NCI-H128 (cell line): ENCODE data around the gene SARNP.
A peak's percentile ranks its signal among the peaks of the same experiment; 100 is the strongest.
"Not testable (repeated sequence)": the region's sequence is repeated elsewhere in the genome, so short reads cannot be mapped to it uniquely, and the experiment has no call there.

ENCODE experiments used
- DNase-seq: peaks from one replicate; lab custom pipeline; 2025; ENCODE audit not compliant: unreplicated experiment; lab: John Stamatoyannopoulos, UW

Gene SARNP, protein sequence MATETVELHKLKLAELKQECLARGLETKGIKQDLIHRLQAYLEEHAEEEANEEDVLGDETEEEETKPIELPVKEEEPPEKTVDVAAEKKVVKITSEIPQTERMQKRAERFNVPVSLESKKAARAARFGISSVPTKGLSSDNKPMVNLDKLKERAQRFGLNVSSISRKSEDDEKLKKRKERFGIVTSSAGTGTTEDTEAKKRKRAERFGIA

DNA sequence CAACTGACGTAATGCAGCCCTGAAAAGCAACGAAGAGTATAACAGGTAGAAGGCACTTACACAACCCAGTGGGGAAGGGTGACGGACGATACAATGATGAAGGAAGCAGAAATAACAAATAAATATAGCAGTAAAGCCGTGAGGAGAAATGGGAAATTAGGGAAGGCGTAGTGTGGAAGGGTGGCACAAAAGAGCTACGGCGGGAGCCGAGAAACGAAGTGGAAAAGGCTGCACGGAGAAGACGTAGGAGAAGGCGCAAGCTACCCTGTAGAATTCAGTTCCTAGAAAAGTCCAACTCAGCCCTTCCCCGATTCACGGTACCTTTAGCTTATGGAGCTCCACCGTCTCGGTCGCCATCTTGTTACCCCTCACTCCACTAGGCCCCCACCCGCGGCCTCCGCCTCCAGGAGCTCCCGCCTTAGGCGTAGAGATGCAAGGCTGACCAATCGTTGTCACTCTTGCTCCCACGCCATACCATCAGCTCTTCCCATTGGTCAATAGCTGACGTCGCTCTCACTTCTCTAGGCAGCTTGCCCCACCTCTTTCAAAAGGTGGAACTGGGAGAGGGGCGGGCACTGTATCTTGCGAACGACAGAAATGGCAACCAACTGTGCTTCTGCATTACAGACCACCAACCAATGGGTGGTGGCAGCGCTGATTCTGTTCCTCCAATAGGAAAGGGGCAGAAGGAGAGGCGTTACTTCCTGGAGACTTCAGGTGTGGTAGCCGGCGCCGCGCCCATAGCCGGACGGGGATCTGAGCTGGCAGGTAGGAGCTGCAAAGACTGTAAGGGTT lies at the start of gene SARNP, which contains the start of gene ORMDL2:
SARNP (minus strand) TSS at position 380 of the 795 bp plus-strand sequence; CDS start at position 357, 23 bp downstream.
ORMDL2 (plus strand) TSS at position 697 of the 795 bp plus-strand sequence. CDS start 959 bp downstream, outside the sequence.
- peak; percentile 98 for DNase-seq

DNA sequence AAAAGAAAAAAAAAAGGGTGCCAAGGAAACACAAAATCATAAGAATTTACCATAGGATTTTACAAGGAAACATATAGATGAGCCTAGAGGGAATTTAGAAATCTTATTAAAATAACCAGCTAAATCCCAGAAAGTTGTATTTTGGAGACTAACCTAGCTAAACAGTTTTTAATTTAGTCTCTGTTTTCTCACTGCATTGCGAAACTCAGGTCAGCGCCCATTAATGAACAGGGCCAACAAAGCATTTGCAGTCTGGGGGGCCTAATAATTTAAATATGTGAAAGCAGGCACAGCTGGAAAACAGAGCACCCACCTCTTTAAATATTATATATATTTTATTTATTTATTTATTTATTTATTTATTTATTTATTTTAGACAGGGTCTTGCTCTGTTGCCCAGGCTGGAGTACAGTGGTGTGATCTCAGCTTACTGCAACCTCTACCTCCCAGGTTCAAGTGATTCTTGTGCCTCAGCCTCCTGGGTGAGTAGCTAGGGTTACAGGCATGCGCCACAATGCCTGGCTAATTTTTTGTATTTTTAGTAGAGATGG lies 49.0 kb upstream of the SARNP start:
- not testable (repeated sequence) for DNase-seq

DNA sequence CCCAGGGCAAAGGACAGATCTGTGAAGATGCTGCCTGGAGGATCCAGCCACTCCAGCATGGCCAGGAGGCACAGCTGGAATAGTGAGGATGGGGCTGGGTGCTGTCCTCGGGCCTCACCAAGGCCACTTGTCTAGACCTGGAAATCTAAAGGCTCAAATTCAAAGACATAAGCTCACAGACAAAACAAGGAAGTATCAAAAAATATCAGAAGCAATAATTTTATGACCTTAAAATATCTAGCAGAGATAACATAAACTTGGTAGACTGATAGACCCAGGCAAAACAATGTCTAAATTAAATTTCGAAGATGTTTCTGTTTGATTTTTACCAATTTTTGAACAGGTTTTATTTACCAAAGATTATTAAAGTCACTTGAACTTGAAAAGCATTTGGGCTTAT lies 47.8 kb upstream of the SARNP start:
- no peak for DNase-seq

DNA sequence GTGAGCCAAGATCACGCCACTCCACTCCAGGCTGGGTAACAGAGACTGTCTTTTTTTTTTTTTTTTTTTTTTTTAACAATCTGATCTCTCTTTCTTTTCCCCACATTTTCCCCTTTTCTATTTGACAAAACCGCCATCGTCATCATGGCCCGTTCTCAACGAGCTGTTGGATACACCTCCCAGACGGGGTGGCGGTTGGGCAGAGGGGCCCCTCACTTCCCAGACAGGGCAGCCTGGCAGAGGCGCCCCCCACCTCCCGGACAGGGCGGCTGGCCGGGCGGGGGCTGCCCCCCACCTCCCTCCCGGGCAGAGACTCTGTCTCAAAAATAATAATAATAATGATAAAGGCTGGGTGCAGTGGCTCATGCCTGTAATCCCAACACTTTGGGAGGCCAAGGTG lies 45.4 kb upstream of the SARNP start:
- not testable (repeated sequence) for DNase-seq

DNA sequence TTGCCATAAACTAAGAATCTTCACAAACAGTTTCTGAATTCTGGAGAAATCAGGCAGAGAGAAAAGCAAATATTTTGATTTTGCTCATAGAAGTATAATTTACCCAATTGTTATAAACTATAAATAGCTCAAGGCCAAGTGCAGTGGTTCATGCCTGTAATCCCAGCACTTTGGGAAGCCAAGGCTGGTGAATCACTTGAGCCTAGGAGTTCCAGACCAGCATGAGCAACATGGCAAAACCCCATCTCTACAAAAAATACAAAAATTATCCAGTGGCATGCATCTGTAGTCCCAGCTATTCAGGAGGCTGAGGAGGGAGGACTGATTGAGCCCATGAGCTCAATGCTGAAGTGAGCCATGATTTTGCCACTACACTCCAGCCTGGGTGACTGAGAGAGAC lies 44.8 kb upstream of the SARNP start:
- DNase-seq = no peak

DNA sequence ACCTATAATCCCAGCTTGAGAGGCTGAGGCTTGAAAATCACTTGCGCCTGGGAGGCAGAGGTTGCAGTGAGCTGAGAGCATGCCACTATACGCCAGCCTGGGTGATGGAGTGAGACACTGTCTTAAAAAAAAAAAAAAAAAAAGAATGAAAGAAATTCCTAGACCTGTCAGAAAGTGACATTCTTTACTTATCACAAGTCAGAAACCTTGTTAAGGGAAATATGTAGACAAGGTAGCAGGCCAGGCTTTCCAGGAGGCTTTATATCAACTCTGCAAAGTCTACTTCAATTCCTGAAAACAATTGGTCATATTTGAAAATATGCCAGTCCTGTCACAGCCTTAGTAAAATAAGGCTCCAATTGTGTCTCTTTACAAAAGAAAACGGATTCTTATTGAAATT lies 44.3 kb upstream of the SARNP start:
- no peak for DNase-seq

DNA sequence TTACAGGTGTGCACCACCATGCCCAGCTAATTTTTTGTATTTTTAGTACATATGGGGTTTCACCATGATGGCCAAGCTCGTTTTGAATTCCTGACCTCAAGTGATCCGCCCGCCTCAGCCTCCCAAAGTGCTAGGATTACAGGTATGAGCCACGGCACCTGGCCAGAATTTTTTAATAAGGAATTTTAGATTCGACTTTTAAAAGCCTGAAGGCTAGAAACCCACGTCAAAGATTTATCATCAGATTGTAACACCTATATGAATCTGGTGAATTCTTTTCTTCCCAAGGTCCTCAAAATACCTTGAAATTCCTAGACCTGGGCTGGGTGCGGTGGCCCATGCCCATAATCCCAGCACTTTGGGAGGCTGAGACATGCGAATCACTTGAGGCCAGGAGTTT lies 43.9 kb upstream of the SARNP start:
- DNase-seq = no peak

DNA sequence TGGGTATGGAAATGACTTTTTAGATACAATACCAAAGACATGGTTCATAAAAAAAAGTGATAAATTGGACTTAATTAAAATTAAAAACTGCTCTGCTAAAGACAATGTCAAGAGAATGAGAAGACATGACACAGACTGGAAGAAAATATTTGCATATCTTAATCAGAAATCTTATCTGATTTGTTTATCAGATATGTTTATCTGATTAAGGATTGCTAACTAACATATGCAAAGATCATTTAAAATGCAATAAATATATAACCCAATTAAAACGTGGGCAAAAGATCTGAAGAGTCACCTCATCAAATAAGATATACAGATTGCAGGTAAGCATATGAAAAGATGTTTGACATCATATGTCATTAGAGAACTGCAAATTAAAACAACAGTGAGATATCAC lies 35.2 kb upstream of the SARNP start:
- no peak for DNase-seq

DNA sequence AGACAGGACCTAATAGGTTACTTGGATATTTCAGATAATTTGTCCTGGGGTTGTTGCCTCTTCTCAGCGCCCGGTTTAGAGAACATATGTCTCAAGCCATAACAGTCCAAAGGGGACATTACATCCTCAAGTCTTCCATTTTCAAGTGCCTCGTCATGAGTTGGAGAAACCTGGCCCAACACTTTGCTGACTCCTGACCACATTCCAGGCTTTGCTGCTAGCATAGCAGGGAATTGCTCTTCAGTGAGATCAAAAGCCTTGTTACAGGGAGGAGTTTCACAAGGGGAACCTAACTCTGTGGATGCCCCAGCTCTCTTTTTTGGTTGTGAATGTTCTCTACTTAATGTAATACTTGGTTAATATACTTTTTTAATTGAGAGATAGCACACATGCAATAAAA lies 33.4 kb upstream of the SARNP start:
- DNase-seq = no peak

DNA sequence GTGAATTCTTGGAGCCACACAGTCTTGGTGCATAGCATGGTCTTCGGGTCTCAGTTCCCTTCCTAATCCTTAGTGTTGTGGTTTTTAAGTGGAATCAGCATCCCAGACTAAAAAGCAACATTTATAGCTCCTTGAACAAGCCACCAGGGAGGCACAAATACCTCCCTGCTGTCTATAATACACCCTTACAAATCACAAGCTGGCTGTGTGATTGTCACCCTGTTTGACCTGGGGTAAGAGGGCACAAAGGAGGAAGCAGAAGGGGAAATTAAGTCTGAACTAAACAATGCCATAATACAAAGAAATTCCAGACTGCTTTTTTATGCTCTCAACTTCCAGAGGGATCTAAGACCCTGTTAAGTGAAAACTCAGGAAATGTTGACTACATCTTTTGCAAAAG lies 32.9 kb upstream of the SARNP start:
- no peak for DNase-seq

DNA sequence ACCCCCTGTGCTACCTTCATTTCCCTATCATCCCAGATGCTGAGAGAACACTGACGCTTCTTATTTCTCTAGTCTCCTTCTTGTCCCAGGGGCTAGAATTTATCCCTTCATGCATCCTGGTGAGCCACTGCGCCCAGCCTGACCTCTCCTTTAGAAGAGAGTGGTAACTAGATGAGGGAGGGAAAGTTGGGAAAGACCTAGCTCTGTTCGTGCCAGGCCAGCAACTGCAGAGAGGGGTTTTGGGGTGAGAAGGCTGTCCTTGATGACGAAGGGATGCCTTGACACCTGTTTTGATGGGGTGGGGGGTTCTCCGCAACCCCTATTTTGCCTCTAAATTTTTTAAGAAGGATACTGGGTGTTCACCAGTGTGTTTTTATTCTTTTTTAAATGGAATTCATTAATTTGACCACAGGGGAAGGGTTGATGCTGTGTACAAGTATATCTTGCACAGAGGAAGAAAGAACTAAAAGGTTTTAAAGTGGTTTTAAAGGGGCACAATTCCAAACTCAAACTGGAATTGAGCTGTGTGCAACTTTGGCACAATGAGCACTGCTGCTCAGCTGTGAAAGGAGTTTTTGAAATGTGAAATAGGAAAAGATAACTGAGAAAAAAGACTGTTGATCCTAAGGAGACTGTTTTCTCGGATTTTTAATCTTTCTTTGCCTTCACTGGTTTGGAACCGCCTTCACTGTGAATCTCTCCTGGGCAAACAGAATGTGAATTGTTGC lies 32.3 kb upstream of the SARNP start:
- DNase-seq = no peak

DNA sequence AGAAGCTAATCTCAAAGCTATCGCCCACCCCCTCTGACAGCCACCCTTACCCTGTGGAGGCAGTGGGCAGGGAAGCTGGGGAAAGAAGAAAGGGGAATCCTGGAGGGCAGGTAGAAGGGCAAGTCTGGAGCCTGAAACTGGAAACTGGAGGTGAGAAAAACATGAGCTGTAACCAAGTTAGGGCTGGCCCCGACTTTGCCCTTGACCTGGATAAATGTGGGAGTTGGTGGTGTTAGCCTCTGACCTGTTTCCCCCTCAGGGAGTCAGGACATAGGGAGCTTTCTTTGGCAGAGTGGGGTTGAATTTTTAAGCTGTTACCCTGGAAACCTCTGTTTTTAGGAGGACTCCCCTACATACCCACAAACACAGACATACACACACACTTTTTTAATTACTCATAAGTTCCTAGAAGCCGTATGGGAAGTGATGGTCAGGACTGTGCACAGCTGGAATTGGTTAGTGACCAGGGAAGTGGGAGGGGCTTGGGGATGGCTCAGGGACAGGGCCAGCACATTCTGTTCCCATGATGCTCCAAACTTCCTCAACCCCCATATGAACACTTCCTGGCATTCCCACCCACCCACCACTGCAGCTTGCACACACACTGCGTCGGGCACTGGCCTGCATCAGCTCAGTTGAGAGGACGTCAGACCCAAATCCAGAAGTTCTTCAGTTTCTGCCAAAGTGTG lies 30.2 kb upstream of the SARNP start:
- no peak for DNase-seq

DNA sequence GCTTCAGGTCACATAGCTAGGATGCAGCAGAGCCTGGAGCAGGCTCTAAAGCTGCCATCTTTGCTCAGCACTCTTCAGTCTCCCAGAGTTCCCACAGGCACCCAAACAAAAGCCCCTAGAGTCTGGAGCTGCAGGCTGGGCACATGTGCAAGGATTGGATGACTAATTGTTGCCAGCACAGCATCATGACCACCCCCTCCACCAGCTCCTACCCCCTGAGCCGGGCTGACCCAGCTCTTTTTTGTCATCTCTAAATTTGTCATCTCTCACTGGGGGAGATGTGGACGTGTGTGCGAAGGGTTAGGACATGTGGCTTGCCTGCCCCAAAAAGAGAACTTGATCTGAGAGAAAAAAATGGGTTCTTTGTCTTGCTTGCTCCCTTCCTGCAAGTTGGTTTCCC lies 29.5 kb upstream of the SARNP start:
- DNase-seq = no peak

DNA sequence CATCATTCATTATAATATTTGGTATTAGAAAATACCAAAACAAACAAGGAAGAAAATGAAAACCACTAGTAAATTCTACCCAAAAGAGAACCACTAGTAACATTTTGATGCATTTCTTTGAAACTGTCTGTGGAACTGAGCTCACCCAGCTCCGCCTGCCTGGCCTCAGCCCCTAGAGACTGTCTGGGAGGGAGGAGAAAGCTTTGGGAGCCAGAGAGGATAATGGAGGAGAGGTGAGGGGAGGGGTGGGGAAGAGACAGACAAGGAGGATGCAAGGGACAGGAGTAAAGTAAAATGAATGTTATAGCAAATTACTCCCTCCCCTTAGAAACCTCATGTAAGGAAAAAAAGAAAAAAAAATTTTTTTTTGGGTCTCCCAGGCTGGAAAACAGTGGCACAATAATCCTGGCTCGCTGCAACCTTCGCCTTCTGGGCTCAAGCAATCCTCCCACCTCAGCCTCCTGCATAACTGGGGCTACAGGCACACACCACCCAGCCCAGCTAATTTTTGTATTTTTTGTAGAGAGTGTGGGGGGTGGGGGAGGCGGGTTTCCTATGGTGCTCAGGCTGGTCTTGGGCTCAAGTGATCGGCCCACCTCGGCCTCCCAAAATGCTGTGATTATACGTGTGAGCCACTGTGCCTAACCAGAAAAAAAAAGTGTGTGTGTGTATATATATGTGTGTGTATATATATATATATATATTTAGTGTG lies 28.4 kb upstream of the SARNP start:
- DNase-seq = no peak

DNA sequence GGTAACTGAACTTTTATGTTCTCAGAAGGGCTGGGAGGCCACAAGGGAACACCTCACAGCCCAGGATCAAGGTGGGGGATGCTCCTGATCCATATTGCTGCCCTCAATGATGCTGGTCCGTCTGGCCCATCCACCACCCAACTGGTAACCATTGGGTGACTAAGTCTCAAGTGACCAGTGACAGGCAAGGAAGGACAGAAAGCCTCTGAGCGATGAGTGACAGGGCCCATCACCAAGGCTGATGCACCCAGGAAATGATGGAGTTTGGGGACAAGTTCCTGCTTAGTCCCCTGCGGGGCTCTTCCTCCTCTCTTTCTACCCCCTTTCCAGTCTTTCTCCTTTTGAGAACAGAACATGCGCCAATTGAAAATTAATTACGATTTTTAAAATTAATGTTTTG lies 27.8 kb upstream of the SARNP start:
- no peak for DNase-seq

DNA sequence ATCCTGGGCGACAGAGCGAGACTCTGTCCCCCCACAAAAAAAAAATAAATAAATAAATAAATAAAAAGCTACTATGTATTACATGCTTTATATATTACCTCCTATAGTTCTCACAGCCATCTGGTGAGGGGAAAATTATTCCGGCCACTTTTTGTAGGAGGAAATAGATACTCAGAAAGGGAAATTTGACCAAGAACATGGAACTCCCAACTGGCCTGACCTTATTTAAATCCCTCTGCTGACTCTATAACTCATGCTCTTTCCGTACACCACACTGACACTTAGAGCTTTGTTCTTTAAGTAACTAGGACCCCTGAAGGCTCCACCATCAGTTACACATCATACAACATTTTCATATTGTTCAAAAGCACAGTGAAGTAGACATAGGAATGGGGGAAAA lies 27.4 kb upstream of the SARNP start:
- DNase-seq = no peak

DNA sequence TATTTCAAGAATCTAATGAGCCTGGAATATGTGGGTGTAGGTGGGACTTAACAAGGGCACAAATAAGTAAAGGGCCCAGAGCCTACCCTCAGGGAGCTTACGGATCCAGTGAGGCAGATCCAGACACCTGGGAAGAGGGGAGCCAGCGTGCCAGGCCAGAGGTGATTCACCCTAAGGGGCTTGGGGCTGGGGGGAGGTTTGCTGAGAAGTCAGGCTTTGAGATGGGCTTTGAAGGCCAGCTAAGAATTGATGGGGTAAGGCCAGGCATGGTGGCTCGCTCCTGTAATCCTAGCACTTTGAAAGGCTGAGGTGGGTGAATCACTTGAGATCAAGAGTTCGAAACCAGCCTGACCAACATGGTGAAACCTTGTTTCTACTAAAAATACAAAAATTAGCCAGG lies 25.9 kb upstream of the SARNP start:
- DNase-seq = no peak

DNA sequence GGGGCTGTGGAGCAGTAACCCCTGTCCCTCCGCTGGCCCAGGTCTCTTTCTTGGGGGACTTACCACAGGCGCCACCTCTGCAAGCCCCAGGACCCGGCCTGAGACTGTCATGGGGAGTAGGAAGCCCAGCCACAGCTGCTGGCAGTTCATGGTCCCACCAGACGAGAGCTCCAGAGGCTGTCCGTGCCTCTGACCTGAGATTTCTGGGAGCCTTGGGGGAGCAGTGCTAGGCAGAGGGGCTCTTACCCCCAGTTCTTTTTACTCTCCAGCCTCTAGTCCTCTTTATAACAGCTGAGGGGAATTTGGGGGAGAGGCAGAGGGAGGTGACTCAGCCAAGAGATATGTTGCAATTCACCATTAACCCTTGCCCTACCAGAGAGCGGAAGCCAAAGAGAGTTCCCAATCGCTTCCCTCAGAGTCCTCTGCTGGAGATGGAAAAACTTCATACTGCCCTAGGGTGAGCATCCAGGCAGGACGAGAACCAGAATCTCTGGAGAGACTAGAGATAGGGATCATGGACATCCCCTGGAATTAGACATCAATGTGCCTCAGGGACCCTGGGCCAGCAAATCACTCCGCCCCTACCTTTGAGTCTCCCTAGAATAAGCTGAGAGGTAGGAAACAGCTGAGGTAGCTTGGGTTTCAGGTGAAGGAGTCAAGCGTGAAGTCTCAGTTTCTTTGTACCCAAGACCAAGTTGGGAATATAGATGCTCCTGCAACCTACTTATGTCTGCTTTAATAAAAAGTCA lies 25.3 kb upstream of the SARNP start, which contains the start of gene MMP19:
MMP19 (minus strand) TSS at position 256 of the 749 bp plus-strand sequence; CDS start at position 150, 106 bp downstream.
- no peak for DNase-seq

DNA sequence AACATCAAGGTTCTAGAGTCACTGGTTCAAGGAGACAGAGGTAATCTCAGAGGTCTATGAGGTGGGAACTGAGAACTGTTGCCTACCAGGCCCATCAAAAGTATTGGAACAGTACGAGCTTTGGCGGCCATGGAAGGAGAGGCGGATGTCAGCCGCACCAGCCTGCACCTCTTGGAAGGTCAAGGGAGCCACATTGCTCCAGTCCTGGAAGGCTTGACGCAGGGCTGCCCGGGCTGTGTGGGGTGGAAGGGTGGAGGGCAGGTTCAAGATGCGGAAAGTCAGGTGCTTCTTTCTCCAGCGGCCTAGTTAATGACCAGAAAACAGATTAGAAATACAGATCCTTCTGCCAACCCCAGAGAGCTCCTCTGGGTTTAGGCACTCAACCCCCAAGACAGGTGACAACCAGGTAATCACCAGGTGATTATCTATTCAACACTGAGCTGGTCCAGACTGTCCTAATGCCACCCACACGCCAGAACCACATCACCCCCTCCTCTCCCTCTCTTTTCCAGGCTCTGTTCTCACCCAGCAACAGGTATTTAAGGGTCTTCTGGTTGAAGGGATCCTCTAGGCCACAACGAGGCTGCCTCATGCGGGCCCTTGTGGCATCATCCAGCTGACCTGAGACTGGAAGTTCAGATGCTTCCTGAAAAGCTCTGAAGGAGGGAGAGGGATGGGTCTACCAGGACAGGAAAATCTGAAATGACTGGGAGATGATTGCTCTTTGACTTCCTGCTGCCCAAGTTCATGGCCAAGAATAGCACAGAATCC lies 23.2 kb upstream of the SARNP start:
- DNase-seq = no peak
